NCI-H69 (cell line): Measurements from ENCODE around the gene TTC12.

Experiments
- DNase-seq: peaks from one replicate; lab custom pipeline; 2025; lab: John Stamatoyannopoulos, UW

TTC12 gene, protein sequence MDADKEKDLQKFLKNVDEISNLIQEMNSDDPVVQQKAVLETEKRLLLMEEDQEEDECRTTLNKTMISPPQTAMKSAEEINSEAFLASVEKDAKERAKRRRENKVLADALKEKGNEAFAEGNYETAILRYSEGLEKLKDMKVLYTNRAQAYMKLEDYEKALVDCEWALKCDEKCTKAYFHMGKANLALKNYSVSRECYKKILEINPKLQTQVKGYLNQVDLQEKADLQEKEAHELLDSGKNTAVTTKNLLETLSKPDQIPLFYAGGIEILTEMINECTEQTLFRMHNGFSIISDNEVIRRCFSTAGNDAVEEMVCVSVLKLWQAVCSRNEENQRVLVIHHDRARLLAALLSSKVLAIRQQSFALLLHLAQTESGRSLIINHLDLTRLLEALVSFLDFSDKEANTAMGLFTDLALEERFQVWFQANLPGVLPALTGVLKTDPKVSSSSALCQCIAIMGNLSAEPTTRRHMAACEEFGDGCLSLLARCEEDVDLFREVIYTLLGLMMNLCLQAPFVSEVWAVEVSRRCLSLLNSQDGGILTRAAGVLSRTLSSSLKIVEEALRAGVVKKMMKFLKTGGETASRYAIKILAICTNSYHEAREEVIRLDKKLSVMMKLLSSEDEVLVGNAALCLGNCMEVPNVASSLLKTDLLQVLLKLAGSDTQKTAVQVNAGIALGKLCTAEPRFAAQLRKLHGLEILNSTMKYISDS

DNA sequence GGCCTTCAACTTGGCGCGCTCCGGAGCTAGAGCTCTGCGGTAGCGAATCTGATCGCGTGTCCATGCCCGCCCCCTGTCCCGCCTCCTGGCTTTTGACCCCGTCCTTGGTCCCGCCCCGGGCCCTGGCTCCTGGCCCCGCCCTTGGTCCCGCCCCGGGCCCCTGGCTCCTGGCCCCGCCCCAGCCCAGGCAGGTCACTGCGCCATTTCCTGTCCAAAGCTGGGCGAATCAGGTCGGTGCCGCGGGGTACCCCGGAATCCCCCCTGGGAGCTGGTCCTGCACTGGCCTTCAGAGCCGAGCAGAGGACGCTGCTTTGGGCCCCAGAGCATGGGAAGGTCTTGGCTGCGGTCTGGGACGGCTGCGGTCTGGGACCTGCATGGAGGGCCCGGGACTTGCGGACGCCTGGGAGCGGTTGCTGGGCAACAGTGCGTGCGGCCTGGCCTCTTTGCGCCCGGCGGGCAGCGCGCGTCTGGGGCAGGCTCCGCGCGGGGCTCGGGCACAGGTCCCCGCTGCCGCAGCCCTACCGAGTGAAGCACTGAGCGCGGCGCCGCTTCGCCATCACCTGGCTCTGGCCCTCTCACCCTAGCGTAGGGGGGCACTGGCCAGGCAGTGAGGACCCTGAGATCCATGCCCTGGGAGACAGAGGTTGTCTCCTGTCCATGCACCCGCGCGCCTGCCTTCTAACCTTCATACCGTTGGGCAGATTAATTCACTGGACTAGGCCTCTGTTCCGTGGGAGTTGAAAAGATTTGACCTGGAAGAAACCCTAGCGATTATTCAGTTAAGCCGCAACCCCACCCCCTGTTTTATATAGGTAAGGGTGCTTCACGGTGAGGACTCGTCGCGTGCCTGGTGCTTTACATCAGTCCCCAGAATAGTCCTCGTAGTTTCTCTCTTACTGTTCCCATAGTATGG, at the start of gene TTC12:
TTC12 (plus strand) TSS at position 195 of the 913 bp plus-strand sequence. CDS start 1,675 bp downstream, outside the sequence.
- peak; percentile 98 for DNase-seq

DNA sequence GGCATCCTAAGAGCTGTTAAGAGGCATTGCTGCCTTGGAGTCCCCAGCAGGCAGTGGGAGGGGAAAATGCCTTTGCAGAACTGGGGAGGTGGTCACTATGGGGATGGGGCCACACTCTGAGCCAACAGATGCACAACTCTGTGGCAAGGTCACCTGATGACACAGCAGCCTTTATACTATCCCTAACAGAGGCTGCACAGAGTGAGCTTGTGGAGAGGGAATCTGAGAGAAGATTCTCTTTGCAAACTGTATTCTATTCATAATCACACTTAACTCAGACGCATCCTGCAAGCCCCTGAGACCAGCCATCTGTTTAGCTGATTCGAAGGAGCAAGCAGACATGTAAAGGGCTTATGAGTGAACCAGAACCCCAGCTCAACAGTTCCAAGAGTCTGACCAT, 49.0 kb upstream of the TTC12 start:
- DNase-seq, result peak; percentile 65

DNA sequence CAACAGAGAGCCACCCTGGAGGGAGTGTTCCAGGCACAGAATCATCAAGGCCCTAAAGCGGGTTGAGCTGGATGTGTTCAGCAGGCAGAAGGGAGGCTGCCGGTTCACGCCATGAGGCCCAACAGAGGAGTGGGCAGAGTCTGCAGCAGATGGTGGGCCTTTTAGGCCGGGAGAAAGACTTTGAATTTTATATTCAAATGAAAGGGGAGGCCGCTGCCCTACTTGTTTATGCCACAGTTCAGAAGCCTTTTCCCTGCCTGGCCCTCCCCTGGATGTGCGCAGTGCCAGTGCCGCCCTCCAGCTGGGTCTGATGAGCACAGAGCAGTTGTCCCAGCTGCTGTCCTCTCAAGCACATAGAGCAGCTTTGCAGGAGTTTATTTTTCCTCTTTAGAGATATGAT, 46.9 kb upstream of the TTC12 start:
- DNase-seq, result peak; percentile 48

DNA sequence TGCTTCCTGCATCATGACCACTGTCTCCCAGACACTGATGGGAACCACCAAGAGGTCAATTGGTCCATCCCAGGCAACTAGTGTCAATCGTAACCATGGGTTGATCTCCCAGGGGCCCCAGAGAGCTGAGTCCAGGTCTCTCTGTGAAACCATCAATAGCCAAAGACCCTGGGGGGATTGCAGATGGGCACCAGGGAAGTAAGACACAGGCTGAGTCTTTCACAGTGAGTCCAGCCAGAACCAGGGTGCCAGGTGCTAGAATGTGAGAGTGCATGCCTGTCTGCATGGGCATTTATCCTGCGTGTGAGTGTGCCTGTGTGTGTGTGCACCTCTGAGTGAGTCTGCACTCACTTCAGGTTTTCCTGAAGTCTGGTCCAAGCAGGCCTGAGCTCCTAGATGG, 45.3 kb upstream of the TTC12 start:
- no peak for DNase-seq

DNA sequence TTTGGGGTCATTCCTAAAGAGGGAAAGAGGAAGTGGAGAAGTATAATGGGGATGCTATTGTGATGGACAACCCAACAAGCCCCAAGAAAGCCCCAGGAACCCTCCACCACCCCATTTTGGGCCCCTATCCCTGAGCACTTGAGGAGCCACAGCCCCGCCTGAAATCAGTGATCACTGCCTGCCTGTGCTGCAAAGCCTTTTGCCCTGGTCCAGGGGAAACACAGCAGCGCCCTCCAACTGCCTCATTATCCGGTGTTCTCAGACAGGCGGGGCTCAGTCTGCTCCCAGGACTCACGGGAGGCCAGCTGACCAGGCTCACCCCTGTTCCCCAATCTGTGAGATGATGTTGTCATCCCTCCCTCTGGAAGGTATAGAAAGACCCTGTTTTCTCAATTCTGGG, 44.7 kb upstream of the TTC12 start:
- DNase-seq, result no peak

DNA sequence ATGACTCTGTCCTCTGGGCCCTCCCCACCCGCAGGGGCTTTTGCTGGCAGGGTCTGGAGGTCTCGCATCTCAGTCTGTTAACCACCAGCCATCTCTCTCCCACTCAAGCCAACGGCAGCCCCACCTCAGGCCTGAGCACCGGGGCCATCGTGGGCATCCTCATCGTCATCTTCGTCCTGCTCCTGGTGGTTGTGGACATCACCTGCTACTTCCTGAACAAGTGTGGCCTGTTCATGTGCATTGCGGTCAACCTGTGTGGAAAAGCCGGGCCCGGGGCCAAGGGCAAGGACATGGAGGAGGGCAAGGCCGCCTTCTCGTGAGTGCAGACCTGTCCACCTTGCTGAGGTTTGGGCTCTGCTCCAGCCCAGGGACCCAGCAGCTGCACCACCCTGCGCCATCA, 44.3 kb upstream of the TTC12 start:
- no peak for DNase-seq

DNA sequence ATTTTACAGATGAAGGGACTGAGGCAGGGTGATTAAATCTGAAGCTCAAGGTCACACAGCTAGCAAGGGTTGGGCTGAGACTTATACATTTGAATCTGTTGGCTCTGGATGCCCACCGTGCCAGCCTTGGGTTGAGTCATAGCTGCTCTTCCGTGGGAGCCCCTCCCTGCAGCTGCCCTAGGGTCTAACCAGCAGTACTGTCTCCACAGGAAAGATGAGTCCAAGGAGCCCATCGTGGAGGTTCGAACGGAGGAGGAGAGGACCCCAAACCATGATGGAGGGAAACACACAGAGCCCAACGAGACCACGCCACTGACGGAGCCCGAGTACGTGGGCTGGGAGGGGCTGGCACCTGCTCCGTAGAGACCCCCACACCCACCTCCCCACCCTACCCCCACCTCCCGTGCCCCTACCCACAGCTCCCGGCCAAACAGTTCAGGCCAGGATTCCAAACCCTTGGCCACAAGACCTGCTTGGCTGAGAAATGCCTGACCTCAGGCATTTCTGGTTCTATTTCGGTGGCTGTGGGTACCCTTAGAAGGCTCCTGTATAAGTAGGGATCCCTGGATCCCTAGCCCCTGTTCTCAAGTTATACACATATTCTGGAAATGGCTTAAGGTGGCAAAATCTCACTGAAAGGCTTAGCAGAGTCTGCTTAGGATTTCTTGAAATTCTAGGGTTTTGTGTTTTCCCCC, 42.7 kb upstream of the TTC12 start:
- DNase-seq, result no peak

DNA sequence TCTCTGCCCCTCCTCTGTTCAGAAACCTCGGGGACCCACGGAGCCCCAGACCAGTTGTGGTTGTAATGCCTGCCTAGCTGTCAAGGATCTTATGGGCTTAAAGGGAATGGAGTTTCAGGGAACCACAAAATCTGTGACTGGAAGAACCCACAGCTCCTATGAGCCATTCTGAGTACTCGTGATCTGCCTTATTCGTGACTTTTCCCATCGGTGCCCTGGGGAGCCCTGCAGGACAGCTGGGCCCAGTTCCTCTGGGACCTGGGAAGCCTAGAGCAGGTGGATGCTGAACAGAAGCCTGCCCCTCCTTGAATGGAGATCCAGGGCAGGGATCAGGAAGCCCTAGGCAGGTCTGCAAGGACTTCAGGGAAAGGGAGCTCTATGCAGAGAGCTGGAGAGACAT, 42.1 kb upstream of the TTC12 start:
- DNase-seq, result no peak

DNA sequence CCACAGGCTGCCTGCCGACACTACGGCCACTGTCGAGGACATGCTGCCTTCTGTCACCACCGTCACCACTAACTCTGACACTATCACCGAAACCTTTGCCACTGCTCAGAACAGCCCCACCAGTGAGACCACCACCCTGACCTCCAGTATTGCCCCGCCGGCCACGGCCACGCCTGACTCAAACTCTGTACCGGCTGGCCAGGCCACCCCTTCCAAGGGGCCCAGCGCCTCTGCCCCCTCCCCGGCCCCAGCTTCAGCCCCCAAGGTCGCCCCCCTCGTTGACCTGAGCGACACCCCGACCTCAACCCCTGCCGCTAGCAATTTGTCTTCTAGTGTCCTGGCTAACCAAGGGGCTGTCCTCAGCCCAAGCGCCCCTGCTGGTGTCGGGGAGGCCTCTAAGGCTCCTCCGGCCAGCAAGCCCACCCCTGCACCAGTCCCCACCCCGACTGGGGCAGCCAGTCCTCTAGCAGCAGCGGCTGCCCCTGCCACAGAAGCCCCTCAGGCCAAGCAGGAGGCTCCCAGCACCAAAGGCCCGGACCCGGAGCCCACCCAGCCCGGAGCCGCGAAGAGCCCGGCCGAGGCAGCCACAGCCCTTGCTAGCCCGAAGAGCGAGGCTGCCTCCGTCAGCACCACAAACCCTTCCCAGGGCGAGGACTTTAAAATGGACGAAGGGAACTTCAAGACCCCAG, 41.3 kb upstream of the TTC12 start:
- DNase-seq, result no peak

DNA sequence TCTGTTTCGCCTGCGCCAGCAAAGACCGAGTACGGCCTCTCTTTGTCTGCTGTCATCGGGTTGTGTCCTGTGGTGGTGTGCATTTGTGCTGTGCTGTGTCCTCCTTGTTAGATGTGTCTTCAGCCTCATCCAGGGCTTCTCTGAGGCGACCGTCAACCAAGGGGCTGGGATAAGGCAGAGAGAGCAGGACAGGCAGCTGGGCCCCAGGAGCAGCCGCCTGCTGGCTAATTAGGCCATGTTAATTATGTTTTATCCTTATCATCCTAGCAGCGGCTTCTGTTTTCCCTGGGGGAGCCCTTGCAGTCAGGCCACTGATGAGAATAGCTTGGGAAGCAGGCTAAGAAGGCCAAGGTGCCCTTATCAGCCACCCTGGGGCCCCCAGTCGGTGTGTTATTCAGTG, 40.7 kb upstream of the TTC12 start:
- peak; percentile 65 for DNase-seq

DNA sequence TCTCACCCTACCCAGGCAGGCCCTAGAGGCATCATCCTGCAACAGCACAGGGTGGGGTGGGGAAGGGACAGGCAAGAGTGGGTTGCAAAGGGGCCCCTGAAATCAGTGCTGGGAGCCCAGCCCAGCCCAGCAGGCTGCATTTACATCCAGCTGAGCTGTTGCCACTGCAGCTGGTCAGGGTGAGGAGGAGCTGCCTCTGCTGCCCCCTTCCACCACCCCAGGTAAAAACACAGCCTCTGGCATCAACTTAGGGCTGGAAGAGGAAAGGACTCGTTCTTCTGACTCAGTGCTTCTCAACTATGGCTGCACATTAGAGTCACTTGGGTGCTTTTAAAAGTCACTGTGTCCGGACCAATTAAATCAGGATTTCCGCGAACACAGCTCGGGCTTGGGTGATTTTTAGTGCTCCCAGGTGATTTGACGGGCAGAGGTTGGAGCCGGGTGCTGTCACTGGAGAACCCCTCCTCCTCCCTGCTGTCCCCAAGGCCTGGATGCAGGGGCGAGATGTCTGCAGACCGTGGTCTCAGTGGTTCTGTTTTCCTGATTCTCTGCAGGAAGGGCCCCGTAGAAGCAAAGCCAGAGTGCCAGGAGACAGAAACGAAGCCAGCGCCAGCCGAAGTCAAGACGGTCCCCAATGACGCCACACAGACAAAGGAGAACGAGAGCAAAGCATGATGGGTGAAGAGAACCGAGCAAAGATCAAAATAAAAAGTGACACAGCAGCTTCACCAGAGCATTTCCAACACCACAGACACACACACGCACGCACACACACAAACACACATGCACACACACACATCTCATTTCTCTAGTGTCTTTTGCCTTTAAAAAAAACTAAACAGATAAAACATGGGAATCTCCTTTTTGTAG, 39.4 kb upstream of the TTC12 start:
- peak; percentile 76 for DNase-seq

DNA sequence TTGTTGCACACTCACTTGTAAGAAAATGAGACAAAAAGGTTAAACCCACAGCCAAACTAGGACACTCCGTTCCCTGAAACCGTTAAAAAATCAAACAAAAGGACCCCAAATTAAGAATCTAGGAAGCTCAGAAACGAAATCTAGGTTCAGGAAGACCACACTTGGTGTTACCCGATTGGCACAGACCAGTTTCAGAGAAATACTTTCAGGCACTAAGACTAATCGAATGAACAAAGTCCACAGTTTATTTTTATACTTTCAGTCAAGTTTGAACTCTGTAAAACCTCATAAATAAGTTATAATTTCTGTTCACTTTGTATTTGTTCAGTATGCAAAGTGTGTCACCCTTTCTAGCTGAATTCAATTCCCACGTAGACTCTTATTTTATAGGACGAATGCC, 38.8 kb upstream of the TTC12 start:
- no peak for DNase-seq

DNA sequence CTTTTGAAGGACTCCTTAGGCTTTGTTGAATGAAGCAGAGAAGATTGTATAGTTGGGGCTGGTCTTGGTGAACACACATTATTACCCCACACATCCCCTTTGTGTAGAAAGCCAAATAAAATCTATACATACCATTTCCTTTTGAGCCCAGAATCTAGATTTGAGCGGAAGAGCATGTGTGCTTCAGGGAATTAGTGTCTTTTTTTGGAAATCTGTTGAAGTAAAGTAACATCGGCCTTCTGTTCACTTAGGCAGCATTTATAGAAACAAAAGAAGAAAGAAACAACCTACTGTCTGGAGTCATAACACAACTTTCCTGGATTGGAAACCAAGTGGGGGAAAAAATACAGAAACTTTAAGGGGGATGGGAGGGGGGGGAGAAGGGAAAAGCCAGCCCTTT, 37.9 kb upstream of the TTC12 start:
- no peak for DNase-seq

DNA sequence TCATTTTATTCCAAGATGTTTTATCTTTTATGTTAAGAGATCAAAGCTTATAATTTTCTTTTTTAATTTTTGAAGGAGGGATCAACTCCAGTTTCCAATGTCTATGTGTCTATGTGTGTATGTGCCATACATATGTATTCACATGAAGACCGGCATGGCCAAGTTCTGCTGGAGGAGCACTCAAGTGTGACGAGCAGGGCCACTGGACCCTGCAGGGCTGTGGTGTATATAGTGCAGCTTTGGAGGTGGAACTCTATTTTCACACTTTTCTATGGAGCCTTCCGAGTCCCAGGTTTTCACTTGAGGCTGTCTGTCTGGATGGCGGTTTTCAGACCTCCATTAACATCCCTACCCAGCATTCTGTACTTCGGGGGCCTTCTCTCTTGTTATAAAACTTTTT, 36.5 kb upstream of the TTC12 start:
- DNase-seq, result no peak

DNA sequence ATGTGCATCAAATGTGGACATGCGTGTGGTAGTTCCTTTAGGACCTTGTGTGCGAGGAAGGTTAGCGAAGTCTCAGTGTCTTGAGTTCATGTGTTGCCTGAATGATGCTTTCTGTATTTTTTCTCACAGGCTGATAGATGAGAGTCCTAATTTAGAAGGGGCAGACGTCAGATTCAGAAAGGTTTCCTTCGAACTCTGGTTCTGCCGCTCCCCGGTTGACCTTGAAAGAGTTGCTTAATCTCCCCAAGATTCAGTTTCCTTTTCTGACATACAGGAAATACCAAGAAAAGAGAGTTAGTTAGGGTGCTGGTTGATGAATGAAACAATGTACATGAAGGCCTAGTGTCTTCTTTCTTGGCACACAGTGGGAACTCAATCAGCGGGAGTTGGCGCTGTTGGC, 35.9 kb upstream of the TTC12 start:
- DNase-seq, result no peak

DNA sequence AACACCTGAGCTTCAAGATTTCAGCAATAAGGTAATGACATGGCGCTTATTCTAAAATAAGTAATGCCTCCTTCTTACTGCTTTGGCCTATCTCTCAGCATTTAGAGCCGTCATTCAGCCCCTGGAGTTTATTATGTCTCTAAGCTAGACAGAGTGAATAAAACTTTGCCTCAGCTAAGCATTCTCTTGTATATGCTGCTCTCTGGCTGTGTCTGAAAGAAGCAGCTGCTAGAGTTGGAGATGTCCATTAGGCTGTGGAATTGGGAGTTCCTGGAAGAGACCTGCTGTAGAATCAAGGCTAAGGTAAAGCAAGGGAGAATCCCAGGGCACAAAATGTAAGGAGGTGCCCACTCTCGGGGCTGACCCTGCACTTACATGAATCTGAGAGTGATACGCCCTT, 35.5 kb upstream of the TTC12 start:
- DNase-seq, result peak; percentile 28

DNA sequence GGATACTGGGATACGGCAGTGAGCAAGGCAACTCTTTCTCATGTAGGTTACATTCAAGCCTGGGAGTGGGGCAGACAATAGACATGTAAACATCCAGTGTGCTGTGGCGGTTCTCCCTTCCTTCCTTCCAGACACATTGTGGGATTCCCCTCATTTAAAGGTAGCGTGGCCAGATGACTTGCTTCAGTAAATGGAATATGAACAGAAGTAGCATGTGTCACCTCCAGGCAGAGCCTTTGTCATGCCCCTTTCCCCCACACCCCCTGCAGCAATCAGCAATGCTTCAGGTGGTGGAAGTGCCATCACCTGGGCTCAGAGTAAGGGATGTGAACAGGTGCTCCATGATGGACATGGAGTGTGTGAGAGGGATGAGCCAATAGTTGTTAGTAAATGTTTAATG, 34.8 kb upstream of the TTC12 start:
- no peak for DNase-seq

DNA sequence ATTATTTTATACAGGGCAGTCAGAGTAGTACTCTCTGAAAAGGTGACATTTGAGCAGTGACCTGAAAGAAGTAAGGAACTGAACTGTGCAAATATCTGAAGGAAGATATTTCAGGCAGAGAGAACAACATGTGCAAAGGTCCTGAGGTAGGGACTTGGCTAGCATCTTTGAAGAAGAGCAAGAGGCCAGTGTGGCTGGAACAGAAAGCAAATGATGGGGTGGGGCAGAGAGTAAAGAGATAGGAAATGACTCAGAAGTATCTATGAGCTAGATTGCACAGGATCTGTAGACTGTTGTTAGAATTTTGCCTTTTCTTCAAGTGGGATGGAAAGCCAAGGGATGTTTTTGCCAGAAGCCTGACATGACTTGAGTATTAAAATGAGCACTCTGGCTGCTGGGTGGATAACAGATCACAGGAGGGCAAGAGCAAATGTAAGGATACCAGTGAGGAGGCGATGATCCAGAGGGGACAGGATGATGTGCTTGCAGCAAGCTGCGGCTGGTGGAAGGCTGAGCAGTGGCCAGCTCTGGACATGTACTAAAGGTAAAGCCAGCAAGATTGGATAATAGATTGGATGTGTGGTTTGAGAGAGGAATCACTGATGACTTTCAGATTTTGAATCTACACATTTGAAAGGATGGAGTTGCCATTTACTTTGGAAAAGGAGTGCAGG, 33.2 kb upstream of the TTC12 start:
- DNase-seq, result no peak

DNA sequence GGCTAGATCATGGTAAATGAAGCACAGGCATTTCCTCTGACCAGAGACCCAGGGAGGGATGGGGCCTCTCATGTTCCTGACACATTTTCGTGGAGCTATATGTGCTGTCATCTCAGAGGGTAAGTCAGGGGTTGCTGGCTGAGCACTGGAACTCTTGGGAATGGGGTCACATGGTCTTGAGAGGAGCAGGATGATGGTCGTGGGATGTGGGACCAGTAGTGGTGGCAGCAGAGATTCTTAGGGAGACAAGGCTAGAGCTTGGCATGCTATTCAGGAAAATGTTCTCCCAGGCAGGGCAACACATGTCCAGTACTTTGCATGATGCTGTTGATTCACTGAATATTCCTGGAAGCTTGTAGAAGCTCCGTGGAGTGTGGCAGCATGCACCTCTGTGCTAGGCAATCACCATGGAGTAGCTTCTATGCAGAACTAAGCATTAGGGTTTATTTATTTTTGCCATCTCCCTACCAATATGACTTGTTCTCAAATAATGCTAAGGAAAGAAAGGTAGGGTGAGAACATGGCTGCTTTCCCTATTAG, 31.4 kb upstream of the TTC12 start:
- no peak for DNase-seq
